ENCODE results near the gene TTLL10. TPM values are rescaled to one million over a fixed set of nuclear protein-coding genes. Genes with fewer than 3 reads are reported as not detected.

Gene TTLL10
- total RNA-seq, 3 donors from 2014 or later (not counting 1 experiment from before 2014, with no cell fraction given), result 0.23 to 1.7 (median 1.7) TPM

- ATAC-seq, result no peak
- no peaks in the 10 kb centered on the region for H3K27me3 ChIP-seq (ENCODE audit: control insufficient read depth, insufficient read depth, low read length)
- intact Hi-C loops (cut with micrococcal nuclease), result no loop called here
- no peak overlapping the region for H3K4me3 Mint-ChIP-seq
- no peaks in the 10 kb centered on the region for H3K27me3 Mint-ChIP-seq (ENCODE audit: low read depth in 2 of 2)
- peak overlapping the region in 1 of 2 donors; percentile 78 for H3K27ac Mint-ChIP-seq
- H3K4me3 ChIP-seq (ENCODE audit: low read length), result no peak overlapping the region
- no peaks in the 10 kb centered on the region for H3K36me3 ChIP-seq (ENCODE audit: control insufficient read depth, insufficient read depth, low read length)
- peaks cover 0 to 11% of the 10 kb centered on the region in 2 donors for H3K4me1 Mint-ChIP-seq
- peaks cover 28% of the 10 kb centered on the region for H3K4me1 ChIP-seq (ENCODE audit: control insufficient read depth, insufficient read depth, low read length)
- H3K27ac ChIP-seq (ENCODE audit: low read length), result peak overlapping the region; percentile 83
- no peaks in the 10 kb centered on the region for H3K9me3 Mint-ChIP-seq
- no peak for DNase-seq
- H3K9me3 ChIP-seq (ENCODE audit: control insufficient read depth, insufficient read depth, low read length), result no peaks in the 10 kb centered on the region
- TF ChIP-seq CTCF (IDR thresholded peaks at IDR 0.05), result no peak
- WGBS (ENCODE audit: insufficient coverage), result 94% methylated on average over 14 of the region's 14 CpGs
- no peaks in the 10 kb centered on the region for H3K36me3 Mint-ChIP-seq
These were observed 30.0 kb upstream of the TTLL10 start for GRCh38 chr1:1143636-1144035.

GRCh38 chr1:1144122-1144842, 29.4 kb upstream of the TTLL10 start:
- Histone ChIP-seq H3K36me3 (ENCODE audit: control insufficient read depth, insufficient read depth, low read length) (no peaks in the 10 kb centered on the region), H3K9me3 (ENCODE audit: control insufficient read depth, insufficient read depth, low read length) (no peaks in the 10 kb centered on the region), H3K27ac (ENCODE audit: low read length) (peak overlapping the region; percentile 83), H3K4me3 (ENCODE audit: low read length) (no peak overlapping the region), H3K27me3 (ENCODE audit: control insufficient read depth, insufficient read depth, low read length) (no peaks in the 10 kb centered on the region), H3K4me1 (ENCODE audit: control insufficient read depth, insufficient read depth, low read length) (peaks cover 26% of the 10 kb centered on the region)
- DNase-seq (peak in 1 of 2 donors; percentile 77), ATAC-seq (peak; percentile 71 to 82 (median 79))
- intact Hi-C loops (cut with micrococcal nuclease), result no loop called here
- Mint-ChIP-seq H3K36me3 (no peaks in the 10 kb centered on the region), H3K4me1 (peaks cover 0 to 11% of the 10 kb centered on the region in 2 donors), H3K27me3 (ENCODE audit: low read depth in 2 of 2) (no peaks in the 10 kb centered on the region), H3K9me3 (no peaks in the 10 kb centered on the region), H3K4me3 (no peak overlapping the region), H3K27ac (peak overlapping the region in 1 of 2 donors; percentile 78)
- WGBS (ENCODE audit: insufficient coverage), result 26% methylated on average over 42 of the region's 42 CpGs
- TF ChIP-seq CTCF (IDR thresholded peaks at IDR 0.05), result no peak

GRCh38 chr1:1144843-1145546, 28.7 kb upstream of the TTLL10 start:
- no peaks in the 10 kb centered on the region for H3K9me3 ChIP-seq (ENCODE audit: control insufficient read depth, insufficient read depth, low read length)
- H3K27me3 ChIP-seq (ENCODE audit: control insufficient read depth, insufficient read depth, low read length), result no peaks in the 10 kb centered on the region
- intact Hi-C loops (cut with micrococcal nuclease), result no loop called here
- peaks cover 0 to 11% of the 10 kb centered on the region in 2 donors for H3K4me1 Mint-ChIP-seq
- H3K36me3 ChIP-seq (ENCODE audit: control insufficient read depth, insufficient read depth, low read length), result no peaks in the 10 kb centered on the region
- ATAC-seq, result no peak
- DNase-seq, result no peak
- H3K4me1 ChIP-seq (ENCODE audit: control insufficient read depth, insufficient read depth, low read length), result peaks cover 26% of the 10 kb centered on the region
- no peaks in the 10 kb centered on the region for H3K9me3 Mint-ChIP-seq
- 83% methylated on average over 32 of the region's 32 CpGs for WGBS (ENCODE audit: insufficient coverage)
- no peaks in the 10 kb centered on the region for H3K36me3 Mint-ChIP-seq
- no peak overlapping the region for H3K4me3 Mint-ChIP-seq
- H3K4me3 ChIP-seq (ENCODE audit: low read length), result no peak overlapping the region
- no peaks in the 10 kb centered on the region for H3K27me3 Mint-ChIP-seq (ENCODE audit: low read depth in 2 of 2)
- peak overlapping the region in 1 of 2 donors; percentile 35 for H3K27ac Mint-ChIP-seq
- peak overlapping the region; percentile 83 for H3K27ac ChIP-seq (ENCODE audit: low read length)
- TF ChIP-seq CTCF (IDR thresholded peaks at IDR 0.05), result no peak

Measured in natural killer cell (primary cell).